HG03439 (cell line): ENCODE data around the gene CENPP.

ENCODE experiments used
- ATAC-seq: cut with Tn5 transposase; IDR thresholded peaks from one replicate; pipeline ENCODE4 v1.9.1; 2021; ENCODE audit warnings: mild to moderate bottlenecking, moderate library complexity; ENCODE audit not compliant: unreplicated experiment

The CENPP gene

DNA sequence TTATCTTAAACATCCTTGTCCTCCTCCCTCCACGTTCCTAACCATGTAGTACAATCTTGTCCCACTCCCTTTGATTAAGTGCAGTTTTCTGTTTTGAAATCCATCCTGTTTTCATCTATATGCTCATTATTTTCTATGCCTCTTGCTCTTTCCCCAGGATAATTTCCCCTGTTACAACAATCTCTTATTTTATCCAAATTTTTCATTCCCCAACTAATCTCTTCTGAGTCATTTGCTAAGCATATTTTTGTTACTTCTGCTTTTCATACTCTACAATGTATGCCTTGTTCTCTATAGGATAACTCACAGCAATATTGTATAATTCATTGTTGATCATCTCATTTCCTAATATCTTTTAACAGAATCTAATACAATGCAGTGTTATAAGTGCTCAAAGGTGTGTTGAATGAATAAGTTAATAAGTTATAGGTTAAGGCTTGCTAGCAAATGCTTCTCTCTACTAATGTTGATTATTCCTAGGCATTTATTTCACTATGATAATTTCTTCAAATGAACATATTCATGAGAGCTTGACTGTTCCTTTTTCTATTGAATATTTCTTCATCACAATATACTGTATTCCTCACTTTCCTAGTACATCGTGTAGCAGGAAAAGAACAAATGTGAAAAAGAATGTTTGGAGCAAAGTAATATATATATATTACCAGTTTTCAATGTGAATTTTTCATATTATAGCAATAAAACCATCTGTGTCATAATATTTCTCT lies 97.0 kb downstream of the CENPP start:
- no peak for ATAC-seq

DNA sequence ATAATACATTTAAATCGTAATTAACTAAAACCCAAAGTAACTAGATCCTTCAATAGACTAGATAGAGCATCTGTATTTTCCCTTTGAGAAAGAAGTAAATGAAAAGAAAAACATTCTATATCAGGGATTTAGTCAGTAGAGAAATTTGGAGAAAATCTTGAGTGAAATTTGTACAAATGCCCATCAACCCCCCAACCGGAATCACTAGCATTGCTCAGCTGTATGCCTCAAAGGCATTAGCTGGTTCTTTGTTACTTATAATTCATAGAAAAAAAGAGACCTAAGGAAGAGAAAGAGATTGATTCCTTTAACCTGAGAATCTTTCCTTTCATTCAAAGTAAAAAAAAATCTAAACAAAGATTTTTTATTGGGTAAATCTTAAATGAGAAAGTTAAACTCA lies 97.9 kb downstream of the CENPP start:
- no peak for ATAC-seq

DNA sequence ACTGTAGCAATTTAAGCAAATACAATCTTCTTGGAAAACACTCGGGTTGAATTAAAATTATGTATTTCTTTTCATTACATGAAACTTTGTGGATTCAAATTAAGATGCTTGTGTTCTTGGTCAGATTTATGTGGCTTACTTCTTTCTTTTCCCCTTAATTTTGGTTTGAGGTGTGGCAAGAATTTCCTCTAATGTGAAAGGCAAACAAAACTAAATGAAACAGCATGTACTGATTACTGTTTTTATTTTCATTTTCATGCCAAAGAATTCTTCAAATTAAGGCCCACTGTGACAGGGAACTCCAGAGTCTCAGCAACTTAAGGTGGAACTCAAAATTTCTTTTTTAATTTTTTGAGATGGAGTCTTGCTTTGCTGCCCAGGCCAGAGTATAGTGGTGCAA lies 98.6 kb downstream of the CENPP start, which contains the start of gene OMD:
TSS of gene OMD (minus strand) at position 132 of the 400 bp plus-strand sequence. CDS start 6,913 bp downstream, outside the sequence.
- ATAC-seq: no peak

DNA sequence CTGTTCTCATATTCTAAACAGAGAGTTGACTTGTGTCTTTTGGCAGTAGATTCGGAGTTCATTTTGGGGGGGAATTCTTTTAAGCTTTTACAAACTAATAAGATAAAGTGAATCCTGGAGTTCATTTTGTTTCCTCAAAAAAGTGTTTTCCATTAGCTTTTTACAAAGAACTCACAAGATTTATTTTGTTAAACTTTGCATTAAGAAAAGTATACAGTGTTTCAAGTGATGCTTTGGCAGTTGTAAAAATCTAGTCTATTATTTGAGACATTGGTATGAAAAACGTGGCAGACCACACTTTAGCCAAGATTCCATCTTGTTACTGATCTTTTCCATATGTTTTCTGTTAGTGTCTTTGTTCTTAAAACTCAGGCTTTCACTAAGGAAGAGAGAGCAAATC lies 99.7 kb downstream of the CENPP start:
- no peak for ATAC-seq

DNA sequence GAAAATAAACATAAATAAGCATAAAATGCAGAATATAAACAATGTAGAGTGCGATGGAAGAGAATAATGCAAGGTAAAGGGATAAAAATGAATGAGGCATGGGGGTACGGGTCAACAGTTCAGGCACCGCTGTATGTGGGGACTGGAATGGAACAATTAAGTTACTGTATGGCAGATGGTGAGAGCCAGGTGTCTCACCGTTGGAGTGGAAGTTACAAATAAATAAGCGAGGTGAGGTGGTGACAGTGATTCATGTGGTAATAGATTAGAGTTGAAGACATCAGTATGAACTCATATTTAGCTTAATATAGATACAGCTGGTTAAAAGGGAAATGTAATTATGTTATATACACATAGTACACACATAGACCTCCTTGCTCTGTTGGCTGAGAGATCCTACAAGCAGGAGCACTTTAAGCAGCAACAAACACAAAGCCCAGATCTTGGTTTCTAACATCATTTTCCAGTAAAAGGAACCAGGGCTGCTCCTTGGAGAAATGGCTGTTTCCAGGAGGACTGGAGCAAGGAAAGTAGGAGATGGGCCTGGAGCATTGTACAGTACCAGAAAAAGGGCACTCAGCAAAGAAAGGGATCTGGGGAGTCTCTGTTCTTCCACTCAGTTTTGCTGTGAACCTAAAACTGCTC lies 100.9 kb downstream of the CENPP start:
- no peak for ATAC-seq

DNA sequence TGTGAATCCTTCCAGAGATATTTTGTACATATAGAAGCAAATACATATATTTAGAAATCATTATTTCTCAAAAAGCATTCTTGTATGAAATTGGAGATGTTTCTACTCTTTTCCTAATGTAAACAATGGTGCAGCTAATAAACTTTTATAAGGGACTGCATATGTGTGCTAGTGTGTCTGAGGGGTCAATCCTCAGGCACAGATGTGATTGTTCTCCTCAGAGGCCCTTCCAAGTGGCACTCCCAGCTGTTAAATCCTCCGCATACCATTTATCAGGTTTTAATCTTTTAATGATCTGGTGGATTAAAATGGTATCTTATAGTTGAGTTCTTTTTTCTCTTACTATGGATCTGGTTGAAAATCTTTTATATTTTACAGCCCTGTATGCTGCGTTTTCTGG lies 104.1 kb downstream of the CENPP start:
- no peak for ATAC-seq

DNA sequence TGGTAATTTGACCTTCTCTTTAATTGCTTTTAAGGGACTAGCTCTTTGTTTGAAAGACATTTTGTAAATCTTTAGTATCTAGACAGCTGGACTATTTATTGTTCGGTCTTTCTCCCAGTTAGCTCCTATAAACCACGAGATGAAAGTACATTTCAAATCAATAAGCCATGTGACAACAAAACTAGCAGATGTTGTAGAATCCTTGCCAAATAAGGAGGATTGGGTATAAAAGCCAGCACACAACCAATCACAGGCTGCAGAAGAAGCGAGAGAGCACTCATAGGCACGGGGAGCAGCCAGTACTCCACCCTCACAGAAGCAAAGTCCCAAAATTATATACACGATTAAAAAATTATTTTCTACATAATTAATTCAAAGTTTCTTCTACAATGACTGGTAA lies 106.6 kb downstream of the CENPP start:
- ATAC-seq: no peak

- ATAC-seq: no peak
These were observed 107.3 kb downstream of the CENPP start for GRCh38 chr9:92432972-92433548.

DNA sequence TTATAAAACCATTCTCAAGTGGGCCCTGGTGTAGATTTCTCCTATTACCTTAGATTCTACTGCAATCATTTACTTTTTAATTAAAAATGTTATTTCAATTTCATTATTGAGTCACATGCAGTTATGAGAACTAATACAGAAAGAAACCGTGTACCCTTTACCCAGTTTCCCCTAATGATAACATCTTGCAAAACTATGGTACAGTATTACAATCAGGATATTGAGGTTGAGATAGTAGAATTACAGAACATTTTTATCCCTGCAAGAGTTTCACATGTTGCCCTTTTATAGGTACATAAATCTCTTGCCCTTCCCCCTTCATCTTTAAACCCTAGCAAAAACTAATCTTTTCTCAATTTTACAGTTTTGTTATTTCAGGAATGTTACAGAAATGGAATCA lies 109.5 kb downstream of the CENPP start:
- ATAC-seq: no peak

DNA sequence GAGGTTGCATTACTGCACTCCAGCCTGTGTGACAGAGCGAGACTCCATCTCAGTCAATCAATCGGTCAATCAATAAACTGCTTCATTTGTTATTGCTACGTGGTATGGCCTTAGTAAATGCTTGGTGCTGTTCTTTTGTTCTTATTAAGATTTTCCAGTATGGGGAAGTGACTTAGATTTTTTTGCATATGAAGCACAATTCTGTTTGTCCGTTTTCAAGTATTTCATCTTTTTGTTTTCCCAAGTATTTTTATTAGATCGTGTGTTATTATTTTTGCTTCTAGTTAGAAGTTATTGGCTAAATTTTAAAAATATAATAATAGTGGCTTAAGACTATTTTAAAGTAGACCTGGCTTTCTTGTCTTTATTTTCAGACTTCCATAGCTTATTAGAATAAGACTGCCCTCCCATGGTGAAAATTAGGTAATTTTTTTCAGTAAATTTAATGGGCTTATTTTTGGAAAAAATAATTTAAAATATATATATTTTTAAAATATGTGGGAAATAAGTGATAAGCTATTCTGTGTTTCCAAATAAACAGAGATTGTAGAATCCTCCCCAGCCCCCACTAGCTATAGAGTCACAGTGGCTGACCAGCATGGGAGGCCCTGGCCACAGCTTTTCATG lies 113.3 kb downstream of the CENPP start:
- no peak for ATAC-seq

GRCh38 chr9:92439921-92440750 lies 114.4 kb downstream of the CENPP start:
- ATAC-seq: no peak

- no peak for ATAC-seq
These were observed 114.9 kb downstream of the CENPP start for GRCh38 chr9:92440751-92441046.

DNA sequence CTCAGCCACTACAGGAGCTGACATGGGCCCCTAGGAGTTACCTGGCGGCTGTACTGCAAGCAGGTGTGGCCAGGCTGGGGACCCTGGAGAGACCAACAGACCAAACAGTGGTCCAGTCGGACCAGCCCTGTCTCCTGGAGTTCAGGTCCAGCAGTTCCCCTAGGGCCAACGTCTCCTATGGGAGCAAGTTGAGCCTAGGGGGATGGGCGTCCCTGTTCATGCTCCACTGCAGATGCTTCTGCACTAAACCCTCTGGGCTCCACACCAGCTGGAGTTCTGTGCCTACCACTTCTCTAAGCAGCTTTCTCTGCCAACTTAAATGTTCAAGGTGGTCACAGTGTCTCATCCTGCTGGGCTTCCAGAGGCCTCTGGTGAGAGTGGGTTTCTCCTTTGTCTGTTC lies 119.1 kb downstream of the CENPP start:
- no peak for ATAC-seq

DNA sequence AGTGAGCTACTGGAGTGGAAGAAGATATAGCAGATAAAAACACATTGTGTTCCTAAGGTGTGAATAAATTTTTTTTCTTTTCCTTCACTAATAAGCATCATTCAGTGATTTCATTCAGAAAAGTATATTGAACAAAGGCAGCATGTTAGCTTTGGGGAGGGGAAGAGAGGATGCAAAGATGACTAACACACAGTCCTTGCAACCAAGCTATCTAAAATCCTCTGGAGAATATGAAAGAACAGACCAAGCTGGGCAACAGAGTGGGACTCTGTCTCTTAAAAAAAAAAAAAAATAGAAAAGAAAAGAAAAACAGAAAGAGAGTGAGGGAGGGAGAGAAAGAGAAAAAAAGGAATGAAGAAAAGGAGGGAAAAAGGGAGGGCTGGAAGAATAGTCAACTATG lies 120.8 kb downstream of the CENPP start:
- ATAC-seq: no peak

DNA sequence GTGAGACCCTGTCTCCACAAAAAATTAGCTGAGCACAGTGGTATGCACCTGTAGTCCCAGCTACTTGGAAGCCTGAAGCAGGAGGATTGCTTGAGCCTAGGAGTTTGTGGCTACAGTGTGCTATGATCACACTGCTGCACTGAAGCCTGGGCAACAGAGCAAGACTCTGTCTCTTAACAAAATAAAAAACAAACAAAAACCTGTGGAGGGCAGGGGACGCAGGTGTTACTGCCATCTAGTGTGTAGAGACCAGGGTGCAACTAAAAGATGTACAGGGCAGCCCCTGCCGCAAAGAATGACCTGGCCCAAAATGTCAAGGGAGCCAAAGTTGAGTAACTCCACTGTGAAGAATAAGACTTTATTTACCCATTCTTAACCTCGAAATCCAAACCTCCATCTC lies 129.5 kb downstream of the CENPP start:
- ATAC-seq: no peak

GRCh38 chr9:92457576-92457975 lies 131.8 kb downstream of the CENPP start:
- no peak for ATAC-seq

- no peak for ATAC-seq
These were observed 137.6 kb downstream of the CENPP start for GRCh38 chr9:92463387-92463786.

DNA sequence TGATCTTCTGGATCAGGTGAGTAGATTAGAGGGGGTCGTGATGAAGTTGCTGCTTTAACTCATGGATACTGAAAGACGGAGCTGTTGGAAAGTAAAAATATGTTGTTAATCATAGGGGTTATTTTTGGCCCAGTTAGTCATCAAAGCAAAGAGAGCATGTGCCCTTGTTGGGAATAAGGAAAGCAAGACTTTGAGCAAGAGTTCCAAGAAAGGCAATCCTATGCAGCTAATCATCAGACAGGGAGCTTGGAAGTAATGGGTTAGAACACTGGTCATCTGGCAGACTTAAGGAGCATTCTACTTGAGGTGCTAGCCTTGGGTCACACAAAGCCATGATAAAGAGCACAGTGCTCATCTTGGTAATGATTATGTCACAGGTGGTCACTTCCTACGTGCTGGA lies 138.2 kb downstream of the CENPP start:
- ATAC-seq: no peak

DNA sequence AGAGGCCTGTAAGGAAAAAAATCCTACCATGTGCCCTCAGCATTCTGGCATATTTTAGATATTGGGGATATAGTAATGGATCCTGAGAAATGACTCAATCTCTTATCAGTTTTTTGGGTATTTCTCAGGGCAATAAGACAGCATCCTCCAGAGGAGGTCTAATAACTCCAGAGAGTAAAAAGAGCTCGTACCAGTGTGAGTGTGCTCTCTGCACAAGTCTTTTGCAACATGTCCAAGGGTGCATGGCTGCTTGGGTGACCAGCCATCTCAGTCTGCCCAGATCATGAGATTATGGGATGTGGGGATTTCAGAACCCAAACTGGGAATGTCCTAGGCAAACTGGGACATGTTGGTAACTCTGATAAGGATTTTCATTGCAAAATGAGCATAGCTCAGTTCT lies 141.3 kb downstream of the CENPP start:
- ATAC-seq: no peak

- no peak for ATAC-seq
These were observed 141.8 kb downstream of the CENPP start for GRCh38 chr9:92467511-92467910.

- ATAC-seq: no peak
These were observed 142.5 kb downstream of the CENPP start for GRCh38 chr9:92468206-92468605.
